ENCODE results near the gene HBP1. TPM values are rescaled to one million over a fixed set of nuclear protein-coding genes. Genes with fewer than 3 reads are reported as not detected.

The HBP1 gene
- total RNA-seq, 2 experiments from 2014 or later, result 17.8 to 25.4 TPM

DNA sequence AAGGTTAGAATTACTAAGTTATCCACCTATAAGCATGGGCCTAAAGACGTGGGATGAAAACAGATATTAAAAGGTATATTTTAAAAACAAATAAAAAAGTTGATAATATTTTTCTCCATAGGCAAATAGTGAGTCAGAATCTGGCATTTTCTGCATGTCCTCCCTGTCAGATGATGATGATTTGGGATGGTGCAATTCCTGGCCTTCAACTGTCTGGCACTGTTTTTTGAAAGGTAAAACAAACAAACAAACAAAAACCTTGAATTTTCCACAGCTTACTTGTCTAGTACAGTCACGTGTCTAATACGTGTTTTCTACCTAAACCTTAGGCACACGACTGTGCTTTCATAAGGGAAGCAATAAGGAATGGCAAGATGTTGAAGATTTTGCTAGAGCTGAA, 17.4 kb downstream of the HBP1 start:
- ATAC-seq (no peak), DNase-seq (no peak)
- Mint-ChIP-seq H3K4me1 (peaks cover 7% of the 10 kb centered on the region), H3K27me3 (no peaks in the 10 kb centered on the region), H3K9me3 (ENCODE audit: low read depth) (no peaks in the 10 kb centered on the region), H3K4me3 (no peak overlapping the region), H3K36me3 (ENCODE audit: low read depth) (peaks cover 47% of the 10 kb centered on the region), H3K27ac (no peak overlapping the region)
- POLR2A ChIA-PET, result no interaction called here
- intact Hi-C loops (cut with DNase I, micrococcal nuclease), result no loop called here
- CTCF ChIA-PET, result interaction anchor here (0.6 kb wide), 1 partner anchor 347 kb away, joined by 3 read pairs; no protein-coding TSS in a partner anchor

DNA sequence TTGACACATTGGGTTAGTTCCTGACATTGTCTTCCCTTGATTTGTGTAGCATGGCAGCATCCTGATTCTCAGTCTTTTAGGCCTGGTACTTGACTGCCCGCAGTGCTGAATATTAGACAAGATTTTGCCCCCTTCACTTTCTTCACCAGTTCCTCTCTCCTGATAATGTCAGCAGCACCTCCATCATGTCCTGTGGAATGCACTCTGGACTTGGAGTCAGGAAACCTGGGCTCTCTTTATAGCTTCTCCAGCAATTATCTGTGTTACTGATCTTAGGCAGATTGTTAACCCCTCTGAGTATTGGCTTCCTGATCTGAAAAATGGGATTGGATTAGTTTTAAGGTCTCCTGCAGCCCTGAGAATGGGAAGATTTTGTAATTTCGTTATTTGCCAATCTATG, 19.0 kb downstream of the HBP1 start:
- ATAC-seq (no peak), DNase-seq (no peak)
- CTCF ChIA-PET, result interaction anchor here (0.5 kb wide), 1 partner anchor 11 kb away, joined by 3 read pairs; no protein-coding TSS in a partner anchor
- intact Hi-C loops (cut with DNase I, micrococcal nuclease), result no loop called here
- H3K27me3 Mint-ChIP-seq, result no peaks in the 10 kb centered on the region
- H3K4me1 Mint-ChIP-seq, result peaks cover 4% of the 10 kb centered on the region
- H3K27ac Mint-ChIP-seq, result peak overlapping the region; percentile 48
- POLR2A ChIA-PET, result no interaction called here
- peaks cover 44% of the 10 kb centered on the region for H3K36me3 Mint-ChIP-seq (ENCODE audit: low read depth)
- H3K4me3 Mint-ChIP-seq, result no peak overlapping the region
- no peaks in the 10 kb centered on the region for H3K9me3 Mint-ChIP-seq (ENCODE audit: low read depth)

DNA sequence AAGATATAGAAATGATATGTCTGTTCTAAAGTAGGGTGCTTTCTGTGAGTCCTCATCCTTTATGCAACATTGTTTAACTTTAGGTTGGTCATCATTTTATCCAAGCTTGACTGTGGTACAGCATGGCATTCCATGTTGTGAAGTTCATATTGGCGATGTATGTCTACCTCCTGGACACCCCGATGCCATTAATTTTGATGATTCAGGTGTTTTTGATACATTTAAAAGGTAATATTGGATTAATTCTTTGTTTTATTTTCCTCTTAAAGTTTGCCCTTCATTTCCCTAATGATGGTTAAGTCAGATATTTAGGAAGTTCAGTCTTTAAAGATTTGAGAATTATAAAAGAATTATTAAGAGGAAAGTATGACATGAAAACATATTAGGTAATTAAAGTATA, 21.3 kb downstream of the HBP1 start:
- ChIA-PET CTCF (interaction anchor here (0.6 to 1.2 kb wide), 2 partner anchors 11 to 40 kb away, joined by 3 read pairs; no protein-coding TSS in a partner anchor), POLR2A (interaction anchor here (1.4 kb wide), 1 partner anchor 21 kb away, joined by 3 read pairs; the partner anchor contains the start of gene HBP1)
- Mint-ChIP-seq H3K27ac (no peak overlapping the region), H3K4me3 (no peak overlapping the region), H3K9me3 (ENCODE audit: low read depth) (no peaks in the 10 kb centered on the region), H3K4me1 (peaks cover 7% of the 10 kb centered on the region), H3K27me3 (no peaks in the 10 kb centered on the region), H3K36me3 (ENCODE audit: low read depth) (peaks cover 40% of the 10 kb centered on the region)
- DNase-seq (no peak), ATAC-seq (no peak)
- intact Hi-C loops (cut with DNase I, micrococcal nuclease), result no loop called here

DNA sequence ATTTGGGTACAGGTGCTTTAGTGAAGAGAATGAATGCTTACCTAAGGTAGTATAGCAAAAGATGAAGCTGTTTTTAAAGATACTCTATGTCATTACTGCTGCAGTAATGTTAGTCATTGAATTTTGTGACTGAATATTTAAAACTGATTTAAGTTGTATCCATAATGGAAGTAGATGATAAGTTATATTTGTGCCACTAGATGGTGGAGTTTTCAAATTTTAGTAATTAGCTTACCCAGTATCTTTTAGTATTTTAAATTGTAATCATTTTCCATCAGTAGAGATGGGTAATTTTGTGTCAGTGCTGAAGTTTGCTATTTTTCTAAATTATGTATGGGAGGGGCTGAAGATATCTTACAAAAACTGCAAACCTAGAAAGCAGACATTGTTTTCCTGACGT, 25.2 kb downstream of the HBP1 start:
- no peaks in the 10 kb centered on the region for H3K9me3 Mint-ChIP-seq (ENCODE audit: low read depth)
- H3K36me3 Mint-ChIP-seq (ENCODE audit: low read depth), result peaks cover 31% of the 10 kb centered on the region
- intact Hi-C loops (cut with DNase I, micrococcal nuclease), result no loop called here
- ATAC-seq, result no peak
- DNase-seq, result no peak
- peaks cover 4% of the 10 kb centered on the region for H3K4me1 Mint-ChIP-seq
- no peak overlapping the region for H3K4me3 Mint-ChIP-seq
- H3K27me3 Mint-ChIP-seq, result no peaks in the 10 kb centered on the region
- ChIA-PET POLR2A (interaction anchor here (0.8 kb wide), 1 partner anchor 549 kb away, joined by 3 read pairs; no protein-coding TSS in a partner anchor), CTCF (interaction anchor here (0.6 to 2.4 kb wide), 7 partner anchors 9 to 681 kb away, joined by 3 to 8 read pairs (median 3); no protein-coding TSS in a partner anchor)
- peak overlapping the region; percentile 58 for H3K27ac Mint-ChIP-seq

DNA sequence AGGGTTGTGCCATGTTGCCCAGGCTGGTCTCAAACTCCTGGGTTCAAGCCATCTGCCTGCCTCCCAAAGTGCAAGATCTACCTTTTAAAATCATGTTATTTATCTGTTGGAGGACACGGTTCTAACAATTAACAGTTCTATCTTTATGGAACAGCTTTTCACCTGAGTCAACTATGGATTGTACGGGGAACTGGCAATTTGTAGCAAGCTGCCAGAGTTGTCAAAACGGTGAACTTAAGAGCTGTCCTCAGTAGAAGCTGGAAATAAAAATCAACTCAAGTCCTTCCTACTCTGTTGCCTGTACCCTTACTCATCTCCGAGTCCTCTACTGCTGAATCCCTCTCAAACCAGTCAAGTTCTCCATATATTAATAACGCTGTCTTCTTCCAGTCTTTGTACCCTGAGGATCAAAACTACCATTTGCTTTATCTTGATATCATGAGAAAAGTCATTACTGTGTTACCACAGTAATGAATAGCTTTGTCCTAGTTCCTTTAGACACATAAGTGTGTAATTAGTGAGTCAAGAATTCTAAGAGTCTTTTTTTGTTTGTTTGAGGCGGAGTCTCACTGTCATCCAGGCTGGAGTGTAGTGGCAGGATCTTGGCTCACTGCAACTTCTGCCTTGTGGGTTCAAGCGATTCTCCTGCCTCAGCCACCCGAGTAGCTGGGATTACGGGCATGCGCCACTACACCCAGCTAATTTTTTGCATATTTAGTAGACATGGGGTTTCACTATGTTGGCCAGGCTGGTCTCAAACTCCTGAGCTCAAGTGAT, 28.2 kb downstream of the HBP1 start:
- DNase-seq, result no peak
- intact Hi-C loops (cut with DNase I, micrococcal nuclease), result no loop called here
- ChIA-PET POLR2A (no interaction called here), CTCF (interaction anchor here (0.9 kb wide), 1 partner anchor 10 kb away, joined by 4 read pairs; no protein-coding TSS in a partner anchor)
- H3K36me3 Mint-ChIP-seq (ENCODE audit: low read depth), result peaks cover 31% of the 10 kb centered on the region
- peaks cover 4% of the 10 kb centered on the region for H3K4me1 Mint-ChIP-seq
- H3K27me3 Mint-ChIP-seq, result no peaks in the 10 kb centered on the region
- H3K27ac Mint-ChIP-seq, result peak overlapping the region; percentile 20
- no peak overlapping the region for H3K4me3 Mint-ChIP-seq
- ATAC-seq, result no peak
- H3K9me3 Mint-ChIP-seq (ENCODE audit: low read depth), result no peaks in the 10 kb centered on the region

DNA sequence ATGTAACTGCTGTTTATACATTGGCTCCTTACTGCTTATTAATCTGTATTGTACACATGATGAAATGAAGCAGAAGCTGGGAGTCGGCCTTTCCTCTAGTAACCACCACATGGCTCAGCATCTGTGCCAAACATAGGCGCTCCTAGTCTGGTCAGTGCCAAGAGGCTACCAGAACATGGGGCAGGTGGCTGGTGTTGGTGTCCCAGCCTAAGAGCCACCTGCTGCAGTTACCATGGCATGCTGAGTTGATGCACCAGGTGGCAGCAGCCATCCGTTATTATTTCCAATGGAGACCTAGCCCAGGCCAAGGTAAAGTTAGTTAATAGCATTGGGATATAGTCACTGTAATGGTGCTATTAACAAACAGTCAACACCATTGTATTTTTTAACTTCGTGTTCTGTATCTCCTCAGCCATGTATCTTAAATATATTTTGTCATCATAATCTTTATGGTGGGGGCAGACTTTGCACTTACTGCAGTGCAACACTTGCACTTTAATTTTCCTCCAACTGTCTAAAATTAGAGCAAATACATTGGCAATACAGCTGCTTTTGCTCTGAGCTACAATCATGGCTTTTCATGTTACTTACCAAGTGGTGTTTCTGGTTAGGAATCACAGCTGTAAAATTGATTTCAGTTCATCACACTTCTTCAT, 33.1 kb downstream of the HBP1 start:
- ChIA-PET POLR2A (no interaction called here), CTCF (interaction anchor here (0.6 to 1.4 kb wide), 4 partner anchors 10 to 541 kb away, joined by 3 to 4 read pairs (median 3); no protein-coding TSS in a partner anchor)
- H3K9me3 Mint-ChIP-seq (ENCODE audit: low read depth), result no peaks in the 10 kb centered on the region
- intact Hi-C loops (cut with DNase I, micrococcal nuclease), result loop anchor here in 1 of 2 experiments (1.0 to 5.0 kb wide), 3 partner anchors 299 to 675 kb away; no protein-coding TSS in a partner anchor
- no peaks in the 10 kb centered on the region for H3K4me1 Mint-ChIP-seq
- H3K36me3 Mint-ChIP-seq (ENCODE audit: low read depth), result peaks cover 23% of the 10 kb centered on the region
- no peak overlapping the region for H3K4me3 Mint-ChIP-seq
- no peaks in the 10 kb centered on the region for H3K27me3 Mint-ChIP-seq
- DNase-seq (peak; percentile 61), ATAC-seq (peak; percentile 78)
- H3K27ac Mint-ChIP-seq, result no peak overlapping the region

DNA sequence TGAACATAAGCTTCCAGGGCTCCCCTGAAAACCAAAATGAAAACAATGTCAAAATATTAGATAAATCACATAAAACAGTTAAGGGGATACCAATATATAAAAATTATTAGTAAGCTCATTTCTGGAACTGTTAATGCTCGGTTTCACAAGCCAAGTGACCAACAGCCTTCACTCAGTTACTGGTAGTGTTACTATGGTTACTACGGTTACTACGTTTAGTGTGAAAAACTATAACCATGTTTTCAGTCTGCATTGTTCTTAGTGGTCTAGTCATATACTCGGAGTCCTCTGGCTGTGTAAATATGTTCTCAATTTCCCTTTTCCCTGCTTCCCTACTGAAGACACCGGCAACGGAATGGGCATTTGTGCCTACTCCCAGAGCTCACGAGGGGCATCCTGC, 34.8 kb downstream of the HBP1 start:
- Mint-ChIP-seq H3K27me3 (no peaks in the 10 kb centered on the region), H3K4me1 (no peaks in the 10 kb centered on the region), H3K36me3 (ENCODE audit: low read depth) (peaks cover 18% of the 10 kb centered on the region), H3K9me3 (ENCODE audit: low read depth) (no peaks in the 10 kb centered on the region), H3K27ac (no peak overlapping the region), H3K4me3 (no peak overlapping the region)
- no peak for DNase-seq
- ATAC-seq, result no peak
- ChIA-PET POLR2A (no interaction called here), CTCF (interaction anchor here (0.7 to 1.7 kb wide), 3 partner anchors 8 to 56 kb away, joined by 3 to 4 read pairs (median 3); no protein-coding TSS in a partner anchor)
- intact Hi-C loops (cut with DNase I, micrococcal nuclease), result loop anchor here in 1 of 2 experiments (2.0 to 5.0 kb wide), 2 partner anchors 297 to 674 kb away; no protein-coding TSS in a partner anchor

DNA sequence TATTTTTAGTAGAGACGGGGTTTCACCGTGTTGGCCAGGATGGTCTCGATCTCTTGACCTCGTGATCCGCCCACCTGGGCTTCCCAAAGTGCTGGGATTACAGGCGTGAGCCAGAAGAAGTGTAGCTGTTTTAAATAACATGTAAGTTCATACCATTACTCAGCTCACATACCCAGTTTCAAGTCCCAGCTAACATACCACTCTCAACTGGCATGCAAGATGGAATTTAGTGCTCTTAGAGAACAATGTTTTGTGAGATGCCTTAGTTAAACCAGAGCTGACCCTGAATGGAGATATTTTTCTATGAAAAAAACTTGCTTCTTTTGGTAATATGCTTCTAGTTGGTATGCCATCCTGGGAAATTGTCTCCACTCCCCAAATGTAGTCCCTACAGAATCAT, 37.3 kb downstream of the HBP1 start:
- Mint-ChIP-seq H3K4me1 (no peaks in the 10 kb centered on the region), H3K9me3 (ENCODE audit: low read depth) (no peaks in the 10 kb centered on the region), H3K4me3 (no peak overlapping the region), H3K36me3 (ENCODE audit: low read depth) (peaks cover 23% of the 10 kb centered on the region), H3K27me3 (no peaks in the 10 kb centered on the region), H3K27ac (no peak overlapping the region)
- ATAC-seq (no peak), DNase-seq (no peak)
- ChIA-PET POLR2A (no interaction called here), CTCF (interaction anchor here (0.6 to 0.9 kb wide), 2 partner anchors 20 to 57 kb away, joined by 3 read pairs; no protein-coding TSS in a partner anchor)
- intact Hi-C loops (cut with DNase I, micrococcal nuclease), result no loop called here

DNA sequence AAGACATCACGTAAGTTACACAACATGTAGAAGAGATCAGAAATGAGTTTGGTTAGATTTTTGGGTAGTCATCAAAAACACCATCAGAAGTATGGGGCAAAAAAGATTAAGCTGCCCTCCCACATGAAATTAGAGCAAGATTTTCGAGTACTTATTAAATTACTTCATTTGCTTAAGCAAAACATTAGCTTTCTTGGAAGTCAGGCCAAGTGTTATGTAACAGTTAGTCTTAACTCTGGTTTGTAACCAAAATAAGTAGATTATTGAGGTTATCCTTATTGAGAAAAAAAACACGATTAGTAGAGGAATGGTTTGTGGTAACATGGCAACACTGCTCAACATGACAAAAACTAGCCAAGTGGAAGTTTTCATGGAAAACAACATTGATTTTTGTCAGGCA, 37.9 kb downstream of the HBP1 start:
- POLR2A ChIA-PET, result no interaction called here
- CTCF ChIA-PET, result interaction anchor here (1.2 to 1.3 kb wide), 2 partner anchors 10 to 88 kb away, joined by 3 to 4 read pairs; no protein-coding TSS in a partner anchor
- H3K4me1 Mint-ChIP-seq, result no peaks in the 10 kb centered on the region
- no peak for DNase-seq
- intact Hi-C loops (cut with DNase I, micrococcal nuclease), result no loop called here
- peaks cover 21% of the 10 kb centered on the region for H3K36me3 Mint-ChIP-seq (ENCODE audit: low read depth)
- no peak overlapping the region for H3K27ac Mint-ChIP-seq
- H3K9me3 Mint-ChIP-seq (ENCODE audit: low read depth), result no peaks in the 10 kb centered on the region
- no peaks in the 10 kb centered on the region for H3K27me3 Mint-ChIP-seq
- H3K4me3 Mint-ChIP-seq, result no peak overlapping the region
- no peak for ATAC-seq

DNA sequence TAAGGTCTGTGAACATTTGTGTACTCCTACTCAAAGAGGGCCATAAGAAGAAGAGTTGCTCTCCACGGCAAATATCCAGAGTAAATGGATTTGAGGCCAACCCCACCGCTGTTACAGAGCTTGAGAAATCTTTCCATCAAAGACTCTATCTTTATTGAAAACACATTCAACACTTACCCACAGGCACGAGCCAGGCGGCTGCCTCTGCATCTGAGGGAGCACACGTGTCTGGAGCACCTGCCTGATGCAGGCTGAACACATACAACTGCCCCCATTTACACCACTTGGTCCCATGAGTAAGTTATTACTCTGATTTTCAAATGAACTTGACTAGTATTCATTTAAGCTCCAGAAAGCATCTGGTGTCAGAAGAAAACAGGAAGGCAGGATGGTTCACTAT, 38.7 kb downstream of the HBP1 start:
- POLR2A ChIA-PET, result no interaction called here
- Mint-ChIP-seq H3K9me3 (ENCODE audit: low read depth) (no peaks in the 10 kb centered on the region), H3K4me3 (no peak overlapping the region), H3K36me3 (ENCODE audit: low read depth) (peaks cover 21% of the 10 kb centered on the region), H3K27me3 (no peaks in the 10 kb centered on the region), H3K27ac (no peak overlapping the region), H3K4me1 (peaks cover under 1% of the 10 kb centered on the region)
- intact Hi-C loops (cut with DNase I, micrococcal nuclease), result no loop called here
- DNase-seq, result no peak
- CTCF ChIA-PET, result interaction anchor here (0.6 to 1.3 kb wide), 5 partner anchors 10 to 256 kb away, joined by 3 to 4 read pairs (median 3); no protein-coding TSS in a partner anchor
- no peak for ATAC-seq

DNA sequence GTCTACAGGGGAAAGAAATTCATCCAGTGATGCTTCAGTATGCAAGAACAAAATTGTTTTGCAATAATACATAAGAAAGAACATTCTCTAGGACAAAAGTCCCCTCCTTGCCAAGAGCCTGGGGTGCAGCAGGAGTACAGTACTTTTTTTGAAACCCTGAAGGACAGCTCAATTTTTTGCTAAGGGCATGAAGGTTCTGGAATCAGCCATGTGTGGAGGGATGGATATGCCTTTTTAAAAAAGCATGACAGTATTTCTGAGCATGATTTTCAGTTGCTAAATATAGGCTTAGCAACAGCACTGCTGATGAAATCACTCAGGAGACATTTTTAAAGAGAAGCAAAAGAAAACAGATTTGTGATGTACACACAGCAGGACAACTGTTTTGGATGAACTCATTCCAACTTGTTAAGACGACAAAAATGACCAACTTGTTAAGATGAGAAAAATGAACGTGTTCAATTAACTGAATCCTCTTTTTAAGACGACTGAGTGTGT, 39.3 kb downstream of the HBP1 start:
- no peak overlapping the region for H3K4me3 Mint-ChIP-seq
- POLR2A ChIA-PET, result no interaction called here
- ATAC-seq, result no peak
- intact Hi-C loops (cut with DNase I, micrococcal nuclease), result no loop called here
- no peak for DNase-seq
- H3K27ac Mint-ChIP-seq, result no peak overlapping the region
- CTCF ChIA-PET, result interaction anchor here (0.6 to 1.1 kb wide), 4 partner anchors 13 to 255 kb away, joined by 3 read pairs; no protein-coding TSS in a partner anchor
- H3K36me3 Mint-ChIP-seq (ENCODE audit: low read depth), result peaks cover 24% of the 10 kb centered on the region
- H3K27me3 Mint-ChIP-seq, result no peaks in the 10 kb centered on the region
- no peaks in the 10 kb centered on the region for H3K9me3 Mint-ChIP-seq (ENCODE audit: low read depth)
- H3K4me1 Mint-ChIP-seq, result peaks cover 4% of the 10 kb centered on the region
